Astrocyte of the cerebellum (primary cell): Measurements from ENCODE around the gene SPI1.

Experiments
- DNase-seq: peaks from one replicate; pipeline ENCODE4 v3.0.0-alpha.2; 2011; ENCODE audit warnings: low read depth
- H3K4me3 ChIP-seq: 2 replicates; pipeline ENCODE4 v1.5.1; 2011; ENCODE audit warnings: mild to moderate bottlenecking, low read depth, low read length, moderate library complexity
- CTCF ChIP-seq: IDR thresholded peaks from 2 replicates; pipeline ENCODE4 v1.5.1; 2012; ENCODE audit warnings: low read length, low read depth, moderate library complexity, mild to moderate bottlenecking; ENCODE audit errors: missing control alignments
- in situ Hi-C: cut with HindIII; loops from 2 replicates; pipeline ENCODE4 v1.10.0; 2017; ENCODE audit warnings: low sequenced_read_pairs

SPI1 gene

GRCh38 chr11:47328449-47329390 is 49.6 kb downstream of the SPI1 start:
- DNase-seq, result no peak
- H3K4me3 ChIP-seq, result no peak overlapping the region
- no peak for TF ChIP-seq CTCF
- in situ Hi-C loops, result no loop called here

- no peak overlapping the region for H3K4me3 ChIP-seq
- no peak for TF ChIP-seq CTCF
- DNase-seq, result no peak
- in situ Hi-C loops, result no loop called here
Observed at GRCh38 chr11:47327949-47328348, 50.4 kb downstream of the SPI1 start.

GRCh38 chr11:47327025-47327424 is 51.3 kb downstream of the SPI1 start:
- DNase-seq, result no peak
- no peak for TF ChIP-seq CTCF
- in situ Hi-C loops, result no loop called here
- H3K4me3 ChIP-seq, result no peak overlapping the region

GRCh38 chr11:47326198-47326597 is 52.1 kb downstream of the SPI1 start:
- DNase-seq, result no peak
- TF ChIP-seq CTCF, result no peak
- in situ Hi-C loops, result no loop called here
- H3K4me3 ChIP-seq, result no peak overlapping the region

GRCh38 chr11:47325271-47326041 is 52.9 kb downstream of the SPI1 start:
- no peak for TF ChIP-seq CTCF
- in situ Hi-C loops, result no loop called here
- H3K4me3 ChIP-seq, result no peak overlapping the region
- no peak for DNase-seq

- no peak overlapping the region for H3K4me3 ChIP-seq
- in situ Hi-C loops, result no loop called here
- TF ChIP-seq CTCF, result no peak
- no peak for DNase-seq
Observed at GRCh38 chr11:47324520-47324919, 53.8 kb downstream of the SPI1 start.
